ENCODE measurements around the gene HPSE2. TPM values are rescaled to one million over a fixed set of nuclear protein-coding genes. Genes with fewer than 3 reads are reported as not detected.

Gene HPSE2
- total RNA-seq, 1 donor from 2014 or later = not detected

- DNase-seq (ENCODE audit: low read depth) (no peak), FAIRE-seq (no peak)
- Histone ChIP-seq H3K4me3 (ENCODE audit: low read depth, low read length) (no peak overlapping the region), H3K36me3 (ENCODE audit: control insufficient read depth, insufficient read depth, low read length) (peaks cover 23% of the 10 kb centered on the region), H3K27me3 (ENCODE audit: control insufficient read depth, insufficient read depth, low read length) (no peaks in the 10 kb centered on the region)
- TF ChIP-seq CTCF (IDR thresholded peaks at IDR 0.05; ENCODE audit: insufficient read depth, low read length, severe bottlenecking) = no peak
These were observed 805.2 kb downstream of the HPSE2 start for GRCh38 chr10:98430427-98430826.

GRCh38 chr10:98429320-98430072 lies 806.2 kb downstream of the HPSE2 start:
- no peak for TF ChIP-seq CTCF (IDR thresholded peaks at IDR 0.05; ENCODE audit: insufficient read depth, low read length, severe bottlenecking)
- Histone ChIP-seq H3K4me3 (ENCODE audit: low read depth, low read length) (no peak overlapping the region), H3K27me3 (ENCODE audit: control insufficient read depth, insufficient read depth, low read length) (no peaks in the 10 kb centered on the region), H3K36me3 (ENCODE audit: control insufficient read depth, insufficient read depth, low read length) (peaks cover 17% of the 10 kb centered on the region)
- DNase-seq (ENCODE audit: low read depth) = no peak
- no peak for FAIRE-seq

GRCh38 chr10:98427011-98427515 lies 808.6 kb downstream of the HPSE2 start:
- Histone ChIP-seq H3K4me3 (ENCODE audit: low read depth, low read length) (no peak overlapping the region), H3K27me3 (ENCODE audit: control insufficient read depth, insufficient read depth, low read length) (no peaks in the 10 kb centered on the region), H3K36me3 (ENCODE audit: control insufficient read depth, insufficient read depth, low read length) (peaks cover 19% of the 10 kb centered on the region)
- TF ChIP-seq CTCF (IDR thresholded peaks at IDR 0.05; ENCODE audit: insufficient read depth, low read length, severe bottlenecking) = no peak
- no peak for DNase-seq (ENCODE audit: low read depth)
- no peak for FAIRE-seq

GRCh38 chr10:98425511-98426352 lies 809.9 kb downstream of the HPSE2 start:
- Histone ChIP-seq H3K36me3 (ENCODE audit: control insufficient read depth, insufficient read depth, low read length) (peaks cover 16% of the 10 kb centered on the region), H3K4me3 (ENCODE audit: low read depth, low read length) (no peak overlapping the region), H3K27me3 (ENCODE audit: control insufficient read depth, insufficient read depth, low read length) (no peaks in the 10 kb centered on the region)
- FAIRE-seq (peak; percentile 47), DNase-seq (ENCODE audit: low read depth) (peak; percentile 34)
- peak; percentile 88 for TF ChIP-seq CTCF (IDR thresholded peaks at IDR 0.05; ENCODE audit: insufficient read depth, low read length, severe bottlenecking)

- no peak for DNase-seq (ENCODE audit: low read depth)
- no peak for TF ChIP-seq CTCF (IDR thresholded peaks at IDR 0.05; ENCODE audit: insufficient read depth, low read length, severe bottlenecking)
- FAIRE-seq = no peak
- no peaks in the 10 kb centered on the region for H3K27me3 ChIP-seq (ENCODE audit: control insufficient read depth, insufficient read depth, low read length)
- peaks cover 16% of the 10 kb centered on the region for H3K36me3 ChIP-seq (ENCODE audit: control insufficient read depth, insufficient read depth, low read length)
- H3K4me3 ChIP-seq (ENCODE audit: low read depth, low read length) = no peak overlapping the region
These were observed 811.1 kb downstream of the HPSE2 start for GRCh38 chr10:98424295-98425254.

All from bronchial epithelial cell (primary cell).